ENCODE measurements around the gene STXBP2. TPM values are rescaled to one million over a fixed set of nuclear protein-coding genes. Genes with fewer than 3 reads are reported as not detected.

STXBP2 gene
- total and polyA plus RNA-seq, 8 donors: 32.5 to 277 (median 41.7) TPM

GRCh38 chr19:7614859-7615741, 21.8 kb upstream of the STXBP2 start:
- no peak overlapping the region for H3K4me3 ChIP-seq
- no peaks in the 10 kb centered on the region for H3K27me3 ChIP-seq
- intact Hi-C loops (cut with DNase I): no loop called here
- H3K27ac ChIP-seq: no peak overlapping the region
- no peak for TF ChIP-seq CTCF (IDR thresholded peaks at IDR 0.05)
- no peak for DNase-seq
- peaks cover 0 to 49% of the 10 kb centered on the region in 2 donors for H3K36me3 ChIP-seq
- H3K4me1 ChIP-seq: peaks cover 0 to 20% of the 10 kb centered on the region in 2 donors
- no peak for ATAC-seq
- no peaks in the 10 kb centered on the region for H3K9me3 ChIP-seq

GRCh38 chr19:7617172-7617571, 19.7 kb upstream of the STXBP2 start:
- no peak overlapping the region for H3K4me3 ChIP-seq
- H3K9me3 ChIP-seq: no peaks in the 10 kb centered on the region
- H3K27ac ChIP-seq: peak overlapping the region in 1 of 2 donors; percentile 77
- H3K27me3 ChIP-seq: no peaks in the 10 kb centered on the region
- intact Hi-C loops (cut with DNase I): no loop called here
- DNase-seq (peak in 1 of 4 donors; percentile 54), ATAC-seq (no peak)
- TF ChIP-seq CTCF (IDR thresholded peaks at IDR 0.05): no peak
- peaks cover 0 to 26% of the 10 kb centered on the region in 2 donors for H3K4me1 ChIP-seq
- H3K36me3 ChIP-seq: peaks cover 0 to 52% of the 10 kb centered on the region in 2 donors

- H3K4me1 ChIP-seq: peaks cover 0 to 26% of the 10 kb centered on the region in 2 donors
- H3K27ac ChIP-seq: peak overlapping the region; percentile 77 to 83
- H3K4me3 ChIP-seq: no peak overlapping the region
- H3K27me3 ChIP-seq: no peaks in the 10 kb centered on the region
- TF ChIP-seq CTCF (IDR thresholded peaks at IDR 0.05): no peak
- ATAC-seq: no peak
- intact Hi-C loops (cut with DNase I): no loop called here
- DNase-seq: peak in 1 of 4 donors; percentile 79
- no peaks in the 10 kb centered on the region for H3K9me3 ChIP-seq
- H3K36me3 ChIP-seq: peaks cover 0 to 57% of the 10 kb centered on the region in 2 donors
Observed at GRCh38 chr19:7617735-7618134, 19.2 kb upstream of the STXBP2 start.

- ATAC-seq (peak; percentile 0), DNase-seq (peak in 1 of 4 donors; percentile 51)
- Histone ChIP-seq H3K4me1 (peaks cover 0 to 26% of the 10 kb centered on the region in 2 donors), H3K36me3 (peaks cover 0 to 64% of the 10 kb centered on the region in 2 donors), H3K4me3 (no peak overlapping the region), H3K27me3 (no peaks in the 10 kb centered on the region), H3K9me3 (no peaks in the 10 kb centered on the region), H3K27ac (peak overlapping the region; percentile 77 to 83)
- no peak for TF ChIP-seq CTCF (IDR thresholded peaks at IDR 0.05)
- intact Hi-C loops (cut with DNase I): no loop called here
Observed at GRCh38 chr19:7618348-7618747, 18.6 kb upstream of the STXBP2 start.

GRCh38 chr19:7618771-7619510, 18.0 kb upstream of the STXBP2 start:
- peaks cover 0 to 69% of the 10 kb centered on the region in 2 donors for H3K36me3 ChIP-seq
- peak; percentile 87 for ATAC-seq
- intact Hi-C loops (cut with DNase I): no loop called here
- no peaks in the 10 kb centered on the region for H3K9me3 ChIP-seq
- peak overlapping the region; percentile 77 to 83 for H3K27ac ChIP-seq
- TF ChIP-seq CTCF (IDR thresholded peaks at IDR 0.05): no peak
- peak in 3 of 4 donors; percentile 77 to 92 (median 87) for DNase-seq
- no peak overlapping the region for H3K4me3 ChIP-seq
- no peaks in the 10 kb centered on the region for H3K27me3 ChIP-seq
- H3K4me1 ChIP-seq: peaks cover 0 to 26% of the 10 kb centered on the region in 2 donors
